GM12878 (cell line): Measurements from ENCODE around the gene LARP4B. TPM values are rescaled to one million over a fixed set of nuclear protein-coding genes. Genes with fewer than 3 reads are reported as not detected.

Experiments used
- ATF2 ChIP-seq: IDR thresholded peaks from 2 replicates; pipeline ENCODE4 v1.6.1; 2012; ENCODE audit warnings: low read length, inconsistent platforms
- BACH1 ChIP-seq: fragments of 450-650 bp; IDR thresholded peaks from 2 replicates; pipeline ENCODE4 v1.6.1; 2017; ENCODE audit warnings: mild to moderate bottlenecking, borderline replicate concordance
- CBX3 ChIP-seq: fragments of 200-600 bp; sonication (generic); IDR thresholded peaks from 2 replicates; pipeline ENCODE4 v1.6.1; 2016; ENCODE audit warnings: low read depth, borderline replicate concordance
- CBX5 ChIP-seq: sonication (generic); IDR thresholded peaks from 2 replicates; pipeline ENCODE4 v1.6.1; 2016; ENCODE audit warnings: low read depth, moderate library complexity, mild to moderate bottlenecking, inconsistent platforms
- CEBPZ ChIP-seq: fragments of 150-350 bp; IDR thresholded peaks from 2 replicates; pipeline ENCODE4 v1.6.1; 2016; ENCODE audit warnings: low read depth, low read length
- CREB1 ChIP-seq: IDR thresholded peaks from 2 replicates; pipeline ENCODE4 v1.6.1; 2012; ENCODE audit warnings: low read depth, mild to moderate bottlenecking, inconsistent platforms
- IRF3 ChIP-seq: fragments of 450-650 bp; IDR thresholded peaks from 2 replicates; pipeline ENCODE4 v1.6.1; 2014; ENCODE audit warnings: mild to moderate bottlenecking
- IRF5 ChIP-seq: fragments of 450-650 bp; IDR thresholded peaks from 2 replicates; pipeline ENCODE4 v1.6.1; 2017; ENCODE audit warnings: borderline replicate concordance
- MYC ChIP-seq: IDR thresholded peaks from 2 replicates; pipeline ENCODE4 v1.6.1; 2011; ENCODE audit warnings: mild to moderate bottlenecking, low read length, moderate library complexity, inconsistent platforms; ENCODE audit not compliant: insufficient read depth, insufficient replicate concordance, insufficient read length, severe bottlenecking
- PAX5 ChIP-seq: IDR thresholded peaks from 2 replicates; pipeline ENCODE4 v1.6.1; 2011; ENCODE audit warnings: low read depth, low read length, borderline replicate concordance
- PKNOX1 ChIP-seq: fragments of 450-650 bp; IDR thresholded peaks from 2 replicates; pipeline ENCODE4 v1.6.1; 2016; ENCODE audit warnings: mild to moderate bottlenecking
- RELA ChIP-seq: fragments of 450-650 bp; IDR thresholded peaks from 2 replicates; pipeline ENCODE4 v1.8.0; 2014; ENCODE audit warnings: borderline replicate concordance; ENCODE audit not compliant: partially characterized antibody
- SKIL ChIP-seq: fragments of 450-650 bp; IDR thresholded peaks from 2 replicates; pipeline ENCODE4 v1.6.1; 2017; ENCODE audit warnings: mild to moderate bottlenecking, low read depth, inconsistent platforms; ENCODE audit not compliant: poor library complexity, severe bottlenecking
- SMC3 ChIP-seq: IDR thresholded peaks from 2 replicates; pipeline ENCODE4 v1.6.1; 2011; ENCODE audit warnings: low read length, improper control_type of control experiment, borderline replicate concordance
- WRNIP1 ChIP-seq: IDR thresholded peaks from 2 replicates; pipeline ENCODE4 v1.6.1; 2011; ENCODE audit warnings: low read depth, low read length, improper control_type of control experiment, borderline replicate concordance
- ZBTB33 ChIP-seq: fragments of 450-650 bp; IDR thresholded peaks from 2 replicates; pipeline ENCODE4 v1.6.1; 2017; ENCODE audit warnings: mild to moderate bottlenecking
- ZNF24 ChIP-seq: fragments of 450-650 bp; IDR thresholded peaks from 2 replicates; pipeline ENCODE4 v1.6.1; 2017; ENCODE audit warnings: antibody characterized with exemption, mild to moderate bottlenecking
- ZNF622 ChIP-seq: fragments of 450-650 bp; IDR thresholded peaks from 2 replicates; pipeline ENCODE4 v1.6.1; 2017; ENCODE audit warnings: mild to moderate bottlenecking, inconsistent platforms
- polyA plus RNA-seq, 11 experiments: library from polyadenylated mRNA; depleted of rRNA in 4 of 11; unstranded in 6 of 11; stranded (reverse) in 5 of 11; fragments of >200 nt; fragmentation: Nextera tagmentation in 4 of 11; fragmentation: Illumina TruSeq in 1 of 11; extraction: Ambion mirVana in 4 of 11; extraction: Trizol in 1 of 11; gene quantifications; 1 replicate in 1 of 11; 2 replicates in 10 of 11; pipeline versions ENCODE4 v1.2.1 to v1.2.3, GENCODE V29; 2011 to 2016; ENCODE audit warnings: inconsistent platforms in 2 of 11, missing spikeins in 2 of 11, low read depth in 1 of 11
- total RNA-seq, 4 experiments: library from RNA; depleted of rRNA in 3 of 4; stranded (reverse); fragments of >200 nt in 3 of 4; fragmentation: Illumina TruSeq in 1 of 4; extraction: Trizol in 1 of 4; gene quantifications; 2 replicates each; pipeline versions ENCODE4 v1.2.1 to v1.2.3, GENCODE V29; 2013 to 2021

Gene LARP4B
- total and polyA plus RNA-seq, 10 of the 15 experiments (the other 5 are each of a cell fraction or from before 2014, with no cell fraction given): 10.5 to 119 (median 39.4) TPM

- no peak for TF ChIP-seq PKNOX1
- TF ChIP-seq RELA: no peak
- TF ChIP-seq SMC3: no peak
- no peak for TF ChIP-seq SKIL
- TF ChIP-seq ZBTB33: no peak
- TF ChIP-seq IRF5: no peak
- 0 out of 2 replicates have a peak, but pooled peaks have one; percentile 15 for TF ChIP-seq PAX5
- TF ChIP-seq ZNF622: no peak
- no peak for TF ChIP-seq ZNF24
- TF ChIP-seq ATF2: peak; percentile 85
- TF ChIP-seq CBX3: no peak
- no peak for TF ChIP-seq BACH1
- TF ChIP-seq CBX5: no peak
- TF ChIP-seq MYC: no peak
- TF ChIP-seq WRNIP1: no peak
- TF ChIP-seq CEBPZ: no peak
- TF ChIP-seq CREB1: 0 out of 2 replicates have a peak, but pooled peaks have one; percentile 14
- TF ChIP-seq IRF3: no peak
Measured at GRCh38 chr10:851901-852300, 79.6 kb downstream of the LARP4B start (continued).
